Measurements from ENCODE around the gene ABCG1. TPM values are rescaled to one million over a fixed set of nuclear protein-coding genes. Genes with fewer than 3 reads are reported as not detected.

Gene ABCG1
- polyA plus RNA-seq, 4 donors, result 6.0 to 10.2 (median 9.7) TPM

DNA sequence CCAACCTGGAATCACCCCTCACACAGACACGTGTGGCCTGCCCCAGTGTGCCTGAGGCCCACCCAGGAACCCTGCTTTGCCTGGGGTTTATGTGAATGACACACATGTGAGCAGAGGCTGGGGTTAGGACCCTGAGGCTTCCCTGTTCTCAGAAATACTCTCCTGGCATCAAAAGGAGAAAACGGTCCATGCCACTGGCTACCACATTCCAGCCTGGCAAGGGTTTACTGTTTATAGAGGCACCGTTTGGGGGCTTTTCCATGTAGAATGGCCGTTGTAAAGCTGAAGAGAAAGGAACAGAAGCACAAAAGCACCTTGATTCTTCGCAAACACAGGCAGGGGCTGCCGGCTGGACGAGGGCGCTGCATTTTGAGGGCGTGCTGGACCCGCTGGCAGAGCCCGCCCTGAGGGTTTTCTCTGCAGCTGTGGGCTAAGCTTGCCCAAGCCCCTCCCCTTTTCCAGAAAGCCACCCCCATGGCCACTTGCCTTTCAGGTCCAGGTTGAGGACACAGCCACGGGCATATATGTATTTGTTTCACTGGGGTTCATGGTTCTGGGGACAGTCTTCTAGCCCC is 83.2 kb downstream of the ABCG1 start:
- DNase-seq (ENCODE audit: low read depth in 4 of 4, low spot score in 3 of 4), result no peak

DNA sequence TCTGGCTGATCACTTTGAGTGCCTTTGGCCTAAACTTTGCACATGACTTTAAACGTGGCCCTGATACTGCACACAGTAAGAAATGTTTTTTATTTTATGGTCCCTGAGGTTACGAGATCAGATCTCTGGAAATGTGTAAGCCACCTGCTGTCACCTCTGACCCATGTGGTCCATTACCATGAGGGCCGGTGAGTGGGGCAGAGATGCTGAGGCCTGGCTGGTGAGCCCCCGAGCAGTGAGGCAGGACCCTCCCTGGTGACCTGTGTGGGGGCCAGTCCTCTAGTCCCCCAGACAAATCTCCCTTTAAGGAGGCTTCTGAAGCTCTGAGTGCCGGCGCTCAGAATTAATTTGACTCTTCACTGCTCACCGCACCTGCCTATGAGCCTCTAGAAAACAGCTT is 83.9 kb downstream of the ABCG1 start:
- DNase-seq (ENCODE audit: low read depth in 4 of 4, low spot score in 3 of 4), result no peak

GRCh38 chr21:42303443-42303842 is 84.5 kb downstream of the ABCG1 start:
- DNase-seq (ENCODE audit: low read depth in 4 of 4, low spot score in 3 of 4), result no peak

DNA sequence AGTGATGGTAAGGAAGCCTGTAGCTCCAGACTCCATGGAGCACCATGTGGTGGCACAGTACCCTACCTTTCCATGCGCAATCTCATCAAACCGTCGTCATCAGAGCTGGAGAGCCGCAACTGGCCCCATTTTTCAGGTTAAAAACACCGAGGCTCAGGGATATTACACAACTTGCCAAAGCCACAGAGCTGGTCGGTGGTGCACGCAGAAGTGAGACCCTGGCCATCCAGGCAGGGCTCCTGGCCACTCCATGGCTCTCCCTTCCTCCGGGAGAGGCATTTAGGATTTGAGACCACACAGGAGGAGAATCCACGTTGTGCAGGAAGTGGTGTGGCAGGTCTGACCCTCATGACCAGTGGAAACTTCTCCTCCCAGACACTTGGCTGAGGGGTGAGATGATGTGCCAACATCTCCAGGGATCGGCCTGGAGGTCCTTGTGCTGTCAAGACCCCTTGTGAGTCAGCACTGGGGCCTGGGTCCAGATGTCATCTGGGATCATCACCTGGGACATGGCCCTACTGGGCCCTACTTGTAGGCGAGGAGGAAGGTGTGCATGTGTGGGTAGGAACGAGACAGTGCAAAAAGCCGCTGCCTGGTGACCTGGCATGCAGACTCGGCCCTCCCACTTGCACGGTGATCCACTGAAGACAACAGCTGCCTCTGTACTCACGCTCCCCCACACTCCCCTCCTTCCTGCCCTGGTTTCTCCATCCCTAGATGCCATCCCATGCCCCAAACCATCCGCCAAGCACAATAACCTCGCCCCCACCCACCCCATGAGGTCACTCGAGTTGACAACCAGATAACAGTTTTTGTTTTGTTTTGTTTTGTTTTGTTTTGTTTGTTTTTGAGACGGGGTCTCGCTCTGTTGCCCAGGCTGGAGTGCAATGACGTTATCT is 85.9 kb downstream of the ABCG1 start:
- DNase-seq (ENCODE audit: low read depth in 4 of 4, low spot score in 3 of 4), result no peak

DNA sequence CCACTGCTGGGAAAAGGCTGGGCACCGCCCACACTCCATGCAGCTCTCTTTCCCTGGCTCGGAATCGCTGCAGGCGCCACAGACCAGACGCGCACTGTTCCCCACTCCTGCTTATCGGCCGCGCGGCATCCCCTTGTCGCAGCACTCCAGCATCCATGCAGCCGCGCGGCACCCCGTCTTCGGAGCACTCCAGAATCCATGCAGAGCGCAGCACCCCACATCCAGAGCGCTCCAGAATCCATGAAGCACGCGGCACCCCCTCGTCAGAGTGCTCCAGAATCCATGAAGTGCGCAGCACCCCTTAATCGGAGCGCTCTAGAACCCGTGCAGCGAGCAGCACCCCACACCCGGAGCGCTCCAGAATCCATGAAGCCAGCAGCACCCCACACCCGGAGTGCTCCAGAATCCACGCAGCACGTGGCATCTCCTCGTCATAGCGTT is 86.8 kb downstream of the ABCG1 start:
- no peak for DNase-seq (ENCODE audit: low read depth in 4 of 4, low spot score in 3 of 4)

- no peak for DNase-seq (ENCODE audit: low read depth in 4 of 4, low spot score in 3 of 4)
Measured at GRCh38 chr21:42306366-42307035, 87.6 kb downstream of the ABCG1 start.

- no peak for DNase-seq (ENCODE audit: low read depth in 4 of 4, low spot score in 3 of 4)
Measured at GRCh38 chr21:42307106-42307505, 88.2 kb downstream of the ABCG1 start.

DNA sequence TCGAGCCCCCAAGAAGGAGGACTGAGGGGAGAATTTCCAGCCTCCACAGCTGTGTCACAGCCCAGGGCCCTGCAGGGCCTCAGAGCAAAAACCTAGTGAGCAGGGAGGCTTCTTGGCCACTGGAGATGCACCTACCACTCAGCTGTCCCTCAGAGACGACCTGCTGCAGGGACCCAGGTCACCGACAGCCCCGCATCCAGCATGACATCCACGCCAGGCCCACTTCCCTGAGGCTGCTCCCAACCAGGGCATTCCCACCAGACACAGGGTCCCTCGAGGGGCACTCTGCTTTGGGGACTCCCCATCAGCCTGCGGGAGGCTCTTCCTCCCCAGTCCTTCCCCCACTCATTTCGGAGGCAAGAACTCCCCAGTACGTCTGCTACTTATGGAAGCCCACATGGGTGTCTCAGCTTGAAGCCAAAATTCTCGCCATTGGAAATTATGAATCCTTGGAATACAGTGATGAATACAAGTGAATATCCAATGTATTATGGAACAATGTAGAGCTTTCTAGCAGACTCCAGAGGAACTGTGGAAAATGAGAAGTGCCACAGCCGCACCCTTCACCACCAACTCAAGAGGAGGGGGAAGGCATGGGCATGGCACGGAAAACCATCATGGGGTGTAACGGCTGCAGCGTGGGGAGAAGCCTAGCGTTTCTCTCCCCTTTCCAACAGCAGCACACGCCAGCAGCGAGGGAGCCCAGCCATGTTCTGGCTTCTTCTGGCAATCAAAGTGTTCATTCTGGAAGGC is 89.4 kb downstream of the ABCG1 start:
- DNase-seq (ENCODE audit: low read depth in 4 of 4, low spot score in 3 of 4), result no peak

- no peak for DNase-seq (ENCODE audit: low read depth in 4 of 4, low spot score in 3 of 4)
Measured at GRCh38 chr21:42308914-42309752, 90.2 kb downstream of the ABCG1 start.

- peak in 2 of 4 donors; percentile 41 to 53 for DNase-seq (ENCODE audit: low read depth in 4 of 4, low spot score in 3 of 4)
Measured at GRCh38 chr21:42309753-42310213, 90.8 kb downstream of the ABCG1 start.

GRCh38 chr21:42310411-42311001 is 91.6 kb downstream of the ABCG1 start:
- DNase-seq (ENCODE audit: low read depth in 4 of 4, low spot score in 3 of 4), result no peak

GRCh38 chr21:42311160-42311559 is 92.2 kb downstream of the ABCG1 start:
- DNase-seq (ENCODE audit: low read depth in 4 of 4, low spot score in 3 of 4), result no peak

GRCh38 chr21:42311816-42312625 is 93.1 kb downstream of the ABCG1 start:
- no peak for DNase-seq (ENCODE audit: low read depth in 4 of 4, low spot score in 3 of 4)

DNA sequence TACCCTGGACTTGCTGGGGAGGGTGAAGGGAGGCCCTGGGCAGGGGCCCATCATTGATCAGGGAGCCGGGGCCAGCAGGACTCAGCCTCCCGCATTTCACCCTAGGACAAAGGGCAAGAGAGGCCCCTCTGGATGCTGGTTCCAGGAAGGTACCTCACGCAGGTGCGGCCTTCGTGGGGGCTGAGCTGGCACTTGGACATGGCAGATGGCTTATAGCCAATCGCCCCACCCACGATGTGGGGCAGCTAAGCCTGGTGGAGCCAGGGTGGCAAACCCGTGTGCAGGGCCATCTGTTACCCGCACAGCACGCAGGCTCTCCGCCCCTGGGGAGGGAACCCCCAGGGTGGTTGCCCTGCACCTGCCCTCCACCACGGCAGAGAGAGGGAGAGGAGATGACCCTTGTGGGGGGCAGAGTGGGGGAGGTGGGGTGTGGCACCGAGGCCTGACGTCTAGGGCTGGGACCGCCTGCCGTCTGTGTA is 93.7 kb downstream of the ABCG1 start:
- DNase-seq (ENCODE audit: low read depth in 4 of 4, low spot score in 3 of 4), result no peak

DNA sequence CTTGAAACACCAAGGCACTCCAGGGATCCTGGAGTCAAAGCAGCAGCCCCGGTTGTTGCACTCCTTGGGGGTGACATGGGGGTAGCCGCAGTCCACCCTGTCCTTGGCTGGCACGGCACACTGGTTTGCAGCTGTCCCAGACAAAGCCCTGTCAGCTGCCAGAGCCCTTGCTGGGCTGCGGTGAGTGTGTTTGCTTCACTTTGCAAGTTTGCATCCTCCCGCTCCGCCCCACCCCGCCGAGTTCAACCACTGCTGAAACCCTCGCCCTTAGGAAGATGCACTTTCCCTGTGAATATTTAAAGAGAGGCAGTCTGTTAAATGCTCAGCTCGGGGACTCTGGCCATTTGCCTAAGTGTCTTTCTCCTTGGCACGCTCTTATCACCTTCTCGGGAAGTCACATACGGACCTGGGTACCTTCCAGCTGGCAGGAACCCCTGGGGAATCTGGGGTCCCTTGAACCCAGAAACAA is 94.6 kb downstream of the ABCG1 start:
- no peak for DNase-seq (ENCODE audit: low read depth in 4 of 4, low spot score in 3 of 4)

DNA sequence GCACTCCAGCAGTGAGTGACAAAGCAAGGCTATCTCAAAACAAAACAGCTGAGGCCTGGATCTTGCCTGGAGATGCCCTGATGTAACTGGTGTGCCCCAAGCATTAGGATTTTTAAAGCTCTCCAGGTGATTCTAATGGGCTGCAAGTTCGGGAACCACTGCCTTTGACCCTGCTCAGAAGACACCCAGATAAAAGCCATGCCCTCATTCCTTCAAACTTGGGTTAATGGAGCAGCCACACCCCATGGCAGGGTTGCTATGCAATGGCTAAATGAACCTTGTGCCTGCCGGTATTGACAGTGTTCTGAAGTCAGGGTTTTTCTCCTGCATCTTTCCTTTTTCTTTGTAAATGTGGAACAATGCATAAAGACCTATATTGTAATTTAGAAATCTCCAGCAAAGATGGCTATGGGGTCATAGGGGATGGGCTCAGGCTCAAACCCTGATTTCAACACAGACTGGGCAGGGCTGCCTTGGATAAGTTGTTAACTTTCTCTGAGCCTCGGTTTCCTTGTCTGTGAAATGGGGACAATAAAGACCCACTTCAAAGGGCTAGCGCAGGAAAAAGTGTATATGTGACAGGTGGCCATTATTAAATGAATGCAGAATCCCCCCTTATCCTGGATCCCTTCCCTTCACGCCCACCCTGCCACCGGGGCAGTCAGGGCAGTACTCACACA is 95.8 kb downstream of the ABCG1 start:
- DNase-seq (ENCODE audit: low read depth in 4 of 4, low spot score in 3 of 4), result no peak

GRCh38 chr21:42315296-42315891 is 96.5 kb downstream of the ABCG1 start, which contains the start of gene TFF3:
Gene TFF3, minus strand, starts transcription at chr21:42315409. Its CDS starts 35 bp downstream, at chr21:42315374.
- peak in 2 of 4 donors; percentile 26 to 52 for DNase-seq (ENCODE audit: low read depth in 4 of 4, low spot score in 3 of 4)

Measured in left renal pelvis (tissue), 4 donors.